WTC11 (cell line): ENCODE results near the gene ABCA5. TPM values are rescaled to one million over a fixed set of nuclear protein-coding genes. Genes with fewer than 3 reads are reported as not detected.
"Not testable (repeated sequence)": the region's sequence is repeated elsewhere in the genome, so short reads cannot be mapped to it uniquely, and the experiment has no call there.

ENCODE experiments used
- ATAC-seq: fragments of 200-7000 bp; cut with Tn5 transposase; 2 replicates; pipeline ENCODE4 v1.10.0; 2021; ENCODE audit warnings: mild to moderate bottlenecking, moderate library complexity
- CTCF ChIA-PET: fragments of 300-600 bp; sonication (Branson Sonifier 250); formaldehyde crosslinking; loops from one replicate; lab custom pipeline; 2021; ENCODE audit warnings: antibody characterized with exemption; lab: Charles Lee
- POLR2A ChIA-PET: fragments of 350-600 bp; sonication (Branson Sonifier 250); formaldehyde crosslinking; loops from one replicate; lab custom pipeline; 2021; ENCODE audit warnings: antibody characterized with exemption; lab: Charles Lee
- DNase-seq: peaks from one replicate; pipeline ENCODE4 v3.0.0; 2021; ENCODE audit warnings: low spot score
- H3K27ac Mint-ChIP-seq: 2 replicates; pipeline ENCODE4 v1.8.0; 2021; ENCODE audit warnings: mixed read lengths
- H3K27me3 Mint-ChIP-seq: 2 replicates; pipeline ENCODE4 v1.8.0; 2021; ENCODE audit warnings: low read depth, mild to moderate bottlenecking, moderate library complexity, mixed read lengths
- H3K36me3 Mint-ChIP-seq: 2 replicates; pipeline ENCODE4 v1.8.0; 2021; ENCODE audit warnings: mixed read lengths
- H3K4me1 Mint-ChIP-seq: 2 replicates; pipeline ENCODE4 v1.8.0; 2022; ENCODE audit warnings: mixed read lengths
- H3K4me3 Mint-ChIP-seq: 2 replicates; pipeline ENCODE4 v1.8.0; 2021; ENCODE audit warnings: mild to moderate bottlenecking, moderate library complexity, mixed read lengths
- H3K9me3 Mint-ChIP-seq: 2 replicates; pipeline ENCODE4 v1.8.0; 2021; ENCODE audit warnings: mixed read lengths
- AFF4 ChIP-seq: sonication (generic); formaldehyde crosslinking; IDR thresholded peaks from 2 replicates; pipeline ENCODE4 v1.8.1; 2023; ENCODE audit warnings: mild to moderate bottlenecking, missing genetic modification reagents, borderline replicate concordance
- CREM ChIP-seq: sonication (generic); formaldehyde crosslinking; IDR thresholded peaks from 2 replicates; pipeline ENCODE4 v1.8.1; 2022; ENCODE audit warnings: mild to moderate bottlenecking, missing genetic modification reagents, moderate library complexity
- E2F1 ChIP-seq: sonication (generic); formaldehyde crosslinking; IDR thresholded peaks from 2 replicates; pipeline ENCODE4 v1.8.0; 2022; ENCODE audit warnings: mild to moderate bottlenecking, missing genetic modification reagents
- ELF4 ChIP-seq: sonication (generic); formaldehyde crosslinking; IDR thresholded peaks from 2 replicates; pipeline ENCODE4 v1.8.1; 2022; ENCODE audit warnings: low read depth, mild to moderate bottlenecking, moderate library complexity, missing genetic modification reagents
- FOXK1 ChIP-seq: sonication (generic); formaldehyde crosslinking; IDR thresholded peaks from 2 replicates; pipeline ENCODE4 v1.8.0; 2022; ENCODE audit warnings: mild to moderate bottlenecking, moderate library complexity, missing genetic modification reagents
- HMGXB4 ChIP-seq: sonication (generic); formaldehyde crosslinking; IDR thresholded peaks from 2 replicates; pipeline ENCODE4 v1.8.1; 2023; ENCODE audit warnings: mild to moderate bottlenecking, moderate library complexity, missing genetic modification reagents
- JUN ChIP-seq: sonication (generic); formaldehyde crosslinking; IDR thresholded peaks from 2 replicates; pipeline ENCODE4 v1.8.0; 2023; ENCODE audit warnings: mild to moderate bottlenecking, missing genetic modification reagents
- PRRX2 ChIP-seq: fragments of 250-450 bp; sonication (Bioruptor Pico); IDR thresholded peaks from 2 replicates; pipeline ENCODE4 v1.8.0; 2021; ENCODE audit warnings: mild to moderate bottlenecking
- TEAD4 ChIP-seq: sonication (generic); formaldehyde crosslinking; IDR thresholded peaks from 2 replicates; pipeline ENCODE4 v1.8.0; 2022; ENCODE audit warnings: mild to moderate bottlenecking, missing genetic modification reagents
- ZNF138 ChIP-seq: sonication (generic); formaldehyde crosslinking; conservative IDR thresholded peaks from 2 replicates; pipeline ENCODE4 v1.8.1; 2022; ENCODE audit warnings: mild to moderate bottlenecking, moderate library complexity, missing genetic modification reagents
- ZNF423 ChIP-seq: fragments of 250-450 bp; sonication (Bioruptor Pico); IDR thresholded peaks from 2 replicates; pipeline ENCODE4 v2.1.2; 2022; ENCODE audit warnings: mild to moderate bottlenecking, moderate library complexity
- ZNF671 ChIP-seq: fragments of 250-450 bp; sonication (Bioruptor Pico); IDR thresholded peaks from 2 replicates; pipeline ENCODE4 v1.8.0; 2021; ENCODE audit warnings: mild to moderate bottlenecking
- total RNA-seq: library from RNA; stranded (reverse); gene quantifications from 3 replicates; pipeline ENCODE4 v1.2.3, GENCODE V29; 2021
- TF ChIP-seq, protein P1 (sequence below): sonication (generic); formaldehyde crosslinking; IDR thresholded peaks from 2 replicates; pipeline ENCODE4 v1.8.0; 2023; ENCODE audit warnings: mild to moderate bottlenecking, missing genetic modification reagents
- TF ChIP-seq, protein P2 (sequence below): fragments of 250-450 bp; sonication (Bioruptor Pico); IDR thresholded peaks from 2 replicates; pipeline ENCODE4 v1.9.0; 2021; ENCODE audit warnings: mild to moderate bottlenecking
- TF ChIP-seq, protein P3 (sequence below): sonication (generic); formaldehyde crosslinking; IDR thresholded peaks from 2 replicates; pipeline ENCODE4 v1.8.0; 2023; ENCODE audit warnings: missing genetic modification reagents
- TF ChIP-seq, protein P4 (sequence below): fragments of 250-450 bp; sonication (Bioruptor Pico); IDR thresholded peaks from 2 replicates; pipeline ENCODE4 v1.9.0; 2021; ENCODE audit warnings: mild to moderate bottlenecking, borderline replicate concordance

Gene ABCA5
- total RNA-seq, 1 experiment from 2014 or later = 1.8 TPM

- H3K27ac Mint-ChIP-seq = no peak overlapping the region
- TF ChIP-seq ZNF138 (CRISPR knock-in tag) (no peak), PRRX2 (CRISPR knock-in tag) (no peak), TEAD4 (no peak), E2F1 (CRISPR knock-in tag) (no peak), CREM (CRISPR knock-in tag) (no peak), ZNF423 (CRISPR knock-in tag) (no peak), ELF4 (no peak), FOXK1 (CRISPR knock-in tag) (no peak), JUN (CRISPR knock-in tag) (no peak), ZNF671 (no peak), AFF4 (CRISPR knock-in tag) (no peak), HMGXB4 (no peak)
- TF ChIP-seq, protein P1, sequence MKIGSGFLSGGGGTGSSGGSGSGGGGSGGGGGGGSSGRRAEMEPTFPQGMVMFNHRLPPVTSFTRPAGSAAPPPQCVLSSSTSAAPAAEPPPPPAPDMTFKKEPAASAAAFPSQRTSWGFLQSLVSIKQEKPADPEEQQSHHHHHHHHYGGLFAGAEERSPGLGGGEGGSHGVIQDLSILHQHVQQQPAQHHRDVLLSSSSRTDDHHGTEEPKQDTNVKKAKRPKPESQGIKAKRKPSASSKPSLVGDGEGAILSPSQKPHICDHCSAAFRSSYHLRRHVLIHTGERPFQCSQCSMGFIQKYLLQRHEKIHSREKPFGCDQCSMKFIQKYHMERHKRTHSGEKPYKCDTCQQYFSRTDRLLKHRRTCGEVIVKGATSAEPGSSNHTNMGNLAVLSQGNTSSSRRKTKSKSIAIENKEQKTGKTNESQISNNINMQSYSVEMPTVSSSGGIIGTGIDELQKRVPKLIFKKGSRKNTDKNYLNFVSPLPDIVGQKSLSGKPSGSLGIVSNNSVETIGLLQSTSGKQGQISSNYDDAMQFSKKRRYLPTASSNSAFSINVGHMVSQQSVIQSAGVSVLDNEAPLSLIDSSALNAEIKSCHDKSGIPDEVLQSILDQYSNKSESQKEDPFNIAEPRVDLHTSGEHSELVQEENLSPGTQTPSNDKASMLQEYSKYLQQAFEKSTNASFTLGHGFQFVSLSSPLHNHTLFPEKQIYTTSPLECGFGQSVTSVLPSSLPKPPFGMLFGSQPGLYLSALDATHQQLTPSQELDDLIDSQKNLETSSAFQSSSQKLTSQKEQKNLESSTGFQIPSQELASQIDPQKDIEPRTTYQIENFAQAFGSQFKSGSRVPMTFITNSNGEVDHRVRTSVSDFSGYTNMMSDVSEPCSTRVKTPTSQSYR (CRISPR knock-in tag) = no peak
- TF ChIP-seq, protein P2, sequence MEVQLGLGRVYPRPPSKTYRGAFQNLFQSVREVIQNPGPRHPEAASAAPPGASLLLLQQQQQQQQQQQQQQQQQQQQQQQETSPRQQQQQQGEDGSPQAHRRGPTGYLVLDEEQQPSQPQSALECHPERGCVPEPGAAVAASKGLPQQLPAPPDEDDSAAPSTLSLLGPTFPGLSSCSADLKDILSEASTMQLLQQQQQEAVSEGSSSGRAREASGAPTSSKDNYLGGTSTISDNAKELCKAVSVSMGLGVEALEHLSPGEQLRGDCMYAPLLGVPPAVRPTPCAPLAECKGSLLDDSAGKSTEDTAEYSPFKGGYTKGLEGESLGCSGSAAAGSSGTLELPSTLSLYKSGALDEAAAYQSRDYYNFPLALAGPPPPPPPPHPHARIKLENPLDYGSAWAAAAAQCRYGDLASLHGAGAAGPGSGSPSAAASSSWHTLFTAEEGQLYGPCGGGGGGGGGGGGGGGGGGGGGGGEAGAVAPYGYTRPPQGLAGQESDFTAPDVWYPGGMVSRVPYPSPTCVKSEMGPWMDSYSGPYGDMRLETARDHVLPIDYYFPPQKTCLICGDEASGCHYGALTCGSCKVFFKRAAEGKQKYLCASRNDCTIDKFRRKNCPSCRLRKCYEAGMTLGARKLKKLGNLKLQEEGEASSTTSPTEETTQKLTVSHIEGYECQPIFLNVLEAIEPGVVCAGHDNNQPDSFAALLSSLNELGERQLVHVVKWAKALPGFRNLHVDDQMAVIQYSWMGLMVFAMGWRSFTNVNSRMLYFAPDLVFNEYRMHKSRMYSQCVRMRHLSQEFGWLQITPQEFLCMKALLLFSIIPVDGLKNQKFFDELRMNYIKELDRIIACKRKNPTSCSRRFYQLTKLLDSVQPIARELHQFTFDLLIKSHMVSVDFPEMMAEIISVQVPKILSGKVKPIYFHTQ (CRISPR knock-in tag) = no peak
- TF ChIP-seq, protein P3, sequence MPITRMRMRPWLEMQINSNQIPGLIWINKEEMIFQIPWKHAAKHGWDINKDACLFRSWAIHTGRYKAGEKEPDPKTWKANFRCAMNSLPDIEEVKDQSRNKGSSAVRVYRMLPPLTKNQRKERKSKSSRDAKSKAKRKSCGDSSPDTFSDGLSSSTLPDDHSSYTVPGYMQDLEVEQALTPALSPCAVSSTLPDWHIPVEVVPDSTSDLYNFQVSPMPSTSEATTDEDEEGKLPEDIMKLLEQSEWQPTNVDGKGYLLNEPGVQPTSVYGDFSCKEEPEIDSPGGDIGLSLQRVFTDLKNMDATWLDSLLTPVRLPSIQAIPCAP (CRISPR knock-in tag) = no peak
- TF ChIP-seq, protein P4, sequence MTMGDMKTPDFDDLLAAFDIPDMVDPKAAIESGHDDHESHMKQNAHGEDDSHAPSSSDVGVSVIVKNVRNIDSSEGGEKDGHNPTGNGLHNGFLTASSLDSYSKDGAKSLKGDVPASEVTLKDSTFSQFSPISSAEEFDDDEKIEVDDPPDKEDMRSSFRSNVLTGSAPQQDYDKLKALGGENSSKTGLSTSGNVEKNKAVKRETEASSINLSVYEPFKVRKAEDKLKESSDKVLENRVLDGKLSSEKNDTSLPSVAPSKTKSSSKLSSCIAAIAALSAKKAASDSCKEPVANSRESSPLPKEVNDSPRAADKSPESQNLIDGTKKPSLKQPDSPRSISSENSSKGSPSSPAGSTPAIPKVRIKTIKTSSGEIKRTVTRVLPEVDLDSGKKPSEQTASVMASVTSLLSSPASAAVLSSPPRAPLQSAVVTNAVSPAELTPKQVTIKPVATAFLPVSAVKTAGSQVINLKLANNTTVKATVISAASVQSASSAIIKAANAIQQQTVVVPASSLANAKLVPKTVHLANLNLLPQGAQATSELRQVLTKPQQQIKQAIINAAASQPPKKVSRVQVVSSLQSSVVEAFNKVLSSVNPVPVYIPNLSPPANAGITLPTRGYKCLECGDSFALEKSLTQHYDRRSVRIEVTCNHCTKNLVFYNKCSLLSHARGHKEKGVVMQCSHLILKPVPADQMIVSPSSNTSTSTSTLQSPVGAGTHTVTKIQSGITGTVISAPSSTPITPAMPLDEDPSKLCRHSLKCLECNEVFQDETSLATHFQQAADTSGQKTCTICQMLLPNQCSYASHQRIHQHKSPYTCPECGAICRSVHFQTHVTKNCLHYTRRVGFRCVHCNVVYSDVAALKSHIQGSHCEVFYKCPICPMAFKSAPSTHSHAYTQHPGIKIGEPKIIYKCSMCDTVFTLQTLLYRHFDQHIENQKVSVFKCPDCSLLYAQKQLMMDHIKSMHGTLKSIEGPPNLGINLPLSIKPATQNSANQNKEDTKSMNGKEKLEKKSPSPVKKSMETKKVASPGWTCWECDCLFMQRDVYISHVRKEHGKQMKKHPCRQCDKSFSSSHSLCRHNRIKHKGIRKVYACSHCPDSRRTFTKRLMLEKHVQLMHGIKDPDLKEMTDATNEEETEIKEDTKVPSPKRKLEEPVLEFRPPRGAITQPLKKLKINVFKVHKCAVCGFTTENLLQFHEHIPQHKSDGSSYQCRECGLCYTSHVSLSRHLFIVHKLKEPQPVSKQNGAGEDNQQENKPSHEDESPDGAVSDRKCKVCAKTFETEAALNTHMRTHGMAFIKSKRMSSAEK (CRISPR knock-in tag) = no peak
- POLR2A ChIA-PET = no interaction called here
- no peak for DNase-seq
- CTCF ChIA-PET = no interaction called here
- peaks cover 12% of the 10 kb centered on the region for H3K9me3 Mint-ChIP-seq
- H3K27me3 Mint-ChIP-seq = no peaks in the 10 kb centered on the region
- H3K36me3 Mint-ChIP-seq = peaks cover 2% of the 10 kb centered on the region; the same call in 1 of the 2 replicates
- H3K4me3 Mint-ChIP-seq = no peak overlapping the region
- H3K4me1 Mint-ChIP-seq = no peaks in the 10 kb centered on the region
- ATAC-seq = no peak
Measured at GRCh38 chr17:69198238-69198637, 128.7 kb downstream of the ABCA5 start.

DNA sequence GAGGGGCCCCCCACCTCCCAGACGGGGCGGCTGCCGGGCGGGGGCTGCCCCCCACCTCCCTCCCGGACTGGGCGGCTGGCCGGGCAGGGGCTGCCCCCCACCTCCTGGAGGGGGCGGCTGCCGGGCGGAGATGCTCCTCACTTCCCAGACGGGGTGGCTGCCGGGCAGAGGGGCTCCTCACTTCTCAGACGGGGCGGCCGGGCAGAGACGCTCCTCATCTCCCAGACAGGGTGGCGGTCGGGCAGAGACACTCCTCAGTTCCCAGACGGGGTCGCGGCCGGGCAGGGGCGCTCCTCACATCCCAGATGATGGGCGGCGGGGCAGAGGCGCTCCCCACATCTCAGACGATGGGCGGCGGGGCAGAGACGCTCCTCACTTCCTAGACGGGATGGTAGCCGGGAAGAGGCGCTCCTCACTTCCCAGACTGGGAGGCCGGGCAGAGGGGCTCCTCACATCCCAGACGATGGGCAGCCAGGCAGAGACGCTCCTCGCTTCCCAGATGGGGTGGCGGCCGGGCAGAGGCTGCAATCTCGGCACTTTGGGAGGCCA, 130.8 kb downstream of the ABCA5 start:
- ATAC-seq, H3K27ac Mint-ChIP-seq, POLR2A ChIA-PET, CTCF ChIA-PET, H3K36me3 Mint-ChIP-seq, H3K4me1 Mint-ChIP-seq, H3K27me3 Mint-ChIP-seq, DNase-seq, H3K4me3 Mint-ChIP-seq: not testable (repeated sequence)
- H3K9me3 Mint-ChIP-seq = peaks cover 12% of the 10 kb centered on the region
